ENCODE measurements around the gene ST8SIA5. TPM values are rescaled to one million over a fixed set of nuclear protein-coding genes. Genes with fewer than 3 reads are reported as not detected.

ST8SIA5 gene
- polyA plus RNA-seq, 3 donors = not detected

GRCh38 chr18:46719388-46719787 is 37.5 kb downstream of the ST8SIA5 start:
- H3K4me3 Mint-ChIP-seq = no peak overlapping the region
- peaks cover 0 to 2% (median 0%) of the 10 kb centered on the region in 7 donors for H3K9me3 Mint-ChIP-seq
- Histone ChIP-seq H3K9me3 (replicated peaks in 1 of 2; ENCODE audit: control insufficient read depth in 1 of 2, insufficient read depth in 1 of 2, low read length in 2 of 2) (no peaks in the 10 kb centered on the region), H3K79me2 (ENCODE audit: insufficient read depth, low read length) (no peaks in the 10 kb centered on the region), H3K27ac (ENCODE audit: low read depth in 1 of 2, low read length in 2 of 2) (no peak overlapping the region), H3K27me3 (ENCODE audit: control insufficient read depth in 2 of 2, insufficient read depth in 2 of 2, low read length in 2 of 2) (no peaks in the 10 kb centered on the region), H3K36me3 (replicated peaks in 1 of 2; ENCODE audit: control insufficient read depth in 1 of 2, insufficient read depth in 2 of 2, low read length in 2 of 2) (no peaks in the 10 kb centered on the region), H3K9ac (ENCODE audit: insufficient read depth, low read length, poor library complexity, severe bottlenecking) (no peak overlapping the region), H3K4me1 (ENCODE audit: control insufficient read depth in 1 of 2, insufficient read depth in 2 of 2, low read length in 2 of 2) (no peaks in the 10 kb centered on the region), H4K20me1 (ENCODE audit: insufficient read depth, low read length) (no peaks in the 10 kb centered on the region), H3K4me3 (replicated peaks in 1 of 3; ENCODE audit: low read depth in 2 of 3, low read length in 3 of 3) (no peak overlapping the region), H3K4me2 (replicated peaks; ENCODE audit: extremely low read depth, low read length, poor library complexity, severe bottlenecking) (no peak overlapping the region), H2AFZ (ENCODE audit: insufficient read depth, low read depth, low read length, poor library complexity, severe bottlenecking) (no peak overlapping the region)
- H3K27me3 Mint-ChIP-seq (ENCODE audit: low read depth in 3 of 3) = peaks cover 1 to 8% (median 3%) of the 10 kb centered on the region in 3 donors
- H3K36me3 Mint-ChIP-seq = no peaks in the 10 kb centered on the region
- intact Hi-C loops (cut with micrococcal nuclease) = no loop called here
- TF ChIP-seq CTCF (IDR thresholded peaks at IDR 0.05) = no peak
- no peak for DNase-seq
- no peaks in the 10 kb centered on the region for H3K4me1 Mint-ChIP-seq
- H3K27ac Mint-ChIP-seq = no peak overlapping the region
- 84% methylated on average over 5 of the region's 5 CpGs for WGBS (ENCODE audit: insufficient coverage)

GRCh38 chr18:46718501-46719341 is 38.1 kb downstream of the ST8SIA5 start:
- Mint-ChIP-seq H3K36me3 (no peaks in the 10 kb centered on the region), H3K27ac (no peak overlapping the region), H3K9me3 (peaks cover 0 to 3% (median 0%) of the 10 kb centered on the region in 7 donors), H3K27me3 (ENCODE audit: low read depth in 3 of 3) (peaks cover 1 to 8% (median 3%) of the 10 kb centered on the region in 3 donors), H3K4me1 (no peaks in the 10 kb centered on the region), H3K4me3 (no peak overlapping the region)
- Histone ChIP-seq H3K4me3 (replicated peaks in 1 of 3; ENCODE audit: low read depth in 2 of 3, low read length in 3 of 3) (no peak overlapping the region), H3K79me2 (ENCODE audit: insufficient read depth, low read length) (no peaks in the 10 kb centered on the region), H3K36me3 (replicated peaks in 1 of 2; ENCODE audit: control insufficient read depth in 1 of 2, insufficient read depth in 2 of 2, low read length in 2 of 2) (no peaks in the 10 kb centered on the region), H4K20me1 (ENCODE audit: insufficient read depth, low read length) (no peaks in the 10 kb centered on the region), H2AFZ (ENCODE audit: insufficient read depth, low read depth, low read length, poor library complexity, severe bottlenecking) (no peak overlapping the region), H3K9me3 (replicated peaks in 1 of 2; ENCODE audit: control insufficient read depth in 1 of 2, insufficient read depth in 1 of 2, low read length in 2 of 2) (no peaks in the 10 kb centered on the region), H3K4me2 (replicated peaks; ENCODE audit: extremely low read depth, low read length, poor library complexity, severe bottlenecking) (no peak overlapping the region), H3K27me3 (ENCODE audit: control insufficient read depth in 2 of 2, insufficient read depth in 2 of 2, low read length in 2 of 2) (no peaks in the 10 kb centered on the region), H3K27ac (ENCODE audit: low read depth in 1 of 2, low read length in 2 of 2) (no peak overlapping the region), H3K9ac (ENCODE audit: insufficient read depth, low read length, poor library complexity, severe bottlenecking) (no peak overlapping the region), H3K4me1 (ENCODE audit: control insufficient read depth in 1 of 2, insufficient read depth in 2 of 2, low read length in 2 of 2) (no peaks in the 10 kb centered on the region)
- TF ChIP-seq CTCF (IDR thresholded peaks at IDR 0.05) = no peak
- intact Hi-C loops (cut with micrococcal nuclease) = no loop called here
- DNase-seq = no peak
- WGBS (ENCODE audit: insufficient coverage) = 0% methylated on average over 1 of the region's 10 CpGs

All from CD14-positive monocyte (primary cell).